AG10803 (cell line): ENCODE measurements around the gene DBNDD2.
A peak's percentile ranks its signal among the peaks of the same experiment; 100 is the strongest.

Source experiments
- DNase-seq: peaks from one replicate; pipeline ENCODE4 v3.0.0; 2010; ENCODE audit warnings: low read depth
- H3K4me3 ChIP-seq: 2 replicates; pipeline ENCODE4 v1.5.1; 2011; ENCODE audit warnings: mild to moderate bottlenecking, low read length, control low read depth
- CTCF ChIP-seq: conservative IDR thresholded peaks from 2 replicates; pipeline ENCODE4 v1.5.1; 2011; ENCODE audit warnings: mild to moderate bottlenecking, low read length, control low read depth, inconsistent platforms

The DBNDD2 gene

DNA sequence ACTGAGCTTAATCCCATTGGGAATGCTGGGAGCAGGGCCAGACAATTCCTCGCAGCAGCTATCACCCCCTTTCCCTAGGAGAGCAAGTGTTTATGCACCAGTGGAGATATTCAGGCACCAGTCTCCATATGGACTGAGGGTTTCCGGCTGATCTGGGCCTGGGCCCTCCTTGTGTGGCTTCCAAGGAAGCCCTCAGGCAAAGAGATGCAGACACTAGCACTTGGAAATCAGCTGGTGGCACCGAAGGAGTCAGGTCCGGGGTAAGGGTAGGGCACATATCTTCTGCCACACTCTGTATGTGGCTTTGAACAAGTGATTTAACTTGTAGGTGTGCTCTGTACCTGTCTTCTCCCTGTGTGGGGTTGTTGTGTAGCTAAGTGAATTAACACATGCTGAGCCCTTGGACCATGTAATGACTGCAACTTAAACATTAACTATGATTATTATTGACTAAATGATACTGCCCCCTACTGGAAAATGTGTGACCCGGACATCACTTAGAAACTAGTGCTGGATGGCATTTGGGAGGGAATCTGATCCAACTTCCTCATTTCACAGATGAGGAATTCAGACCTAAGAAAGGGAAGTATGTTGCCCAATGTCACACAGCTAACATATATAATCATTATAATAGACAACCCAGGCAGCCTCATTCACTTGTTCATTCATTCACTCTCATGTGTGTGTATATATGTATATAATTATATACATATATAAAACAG lies 42.2 kb downstream of the DBNDD2 start:
- peak; percentile 59 for TF ChIP-seq CTCF
- H3K4me3 ChIP-seq, result no peak overlapping the region
- peak; percentile 57 for DNase-seq

GRCh38 chr20:45452238-45452637 lies 44.1 kb downstream of the DBNDD2 start:
- TF ChIP-seq CTCF, result no peak
- no peak for DNase-seq
- H3K4me3 ChIP-seq, result no peak overlapping the region

- H3K4me3 ChIP-seq, result no peak overlapping the region
- no peak for TF ChIP-seq CTCF
- no peak for DNase-seq
These were observed 44.9 kb downstream of the DBNDD2 start for GRCh38 chr20:45452772-45453691.

- TF ChIP-seq CTCF, result peak; percentile 17; the same call in 1 of the 2 replicates
- DNase-seq, result no peak
- no peak overlapping the region for H3K4me3 ChIP-seq
These were observed 48.5 kb downstream of the DBNDD2 start for GRCh38 chr20:45456632-45457031.

- peak; percentile 40 for TF ChIP-seq CTCF
- H3K4me3 ChIP-seq, result no peak overlapping the region
- DNase-seq, result peak; percentile 8
These were observed 51.5 kb downstream of the DBNDD2 start for GRCh38 chr20:45459606-45460005.
